PFSK-1 (cell line): ENCODE measurements around the gene EMC8.

Source experiments
- FOXP2 ChIP-seq: optimal IDR thresholded peaks from 2 replicates; pipeline ENCODE3; 2011; ENCODE audit warnings: borderline replicate concordance, control low read depth, inconsistent platforms; ENCODE audit not compliant: insufficient read depth; ENCODE audit errors: extremely low read length, extremely low read depth
- POLR2AphosphoS5 ChIP-seq: IDR thresholded peaks from 2 replicates; pipeline ENCODE4 v1.6.1; 2012; ENCODE audit warnings: low read depth, mild to moderate bottlenecking, control low read depth, low read length, moderate library complexity
- SIN3A ChIP-seq: IDR thresholded peaks from 2 replicates; pipeline ENCODE4 v1.6.1; 2012; ENCODE audit warnings: mild to moderate bottlenecking, low read length, moderate library complexity, borderline replicate concordance; ENCODE audit not compliant: insufficient read depth
- TAF1 ChIP-seq: IDR thresholded peaks from 2 replicates; pipeline ENCODE4 v1.6.1; 2012; ENCODE audit warnings: low read length, control low read depth, borderline replicate concordance; ENCODE audit not compliant: insufficient read depth
- TF ChIP-seq, protein P1 (sequence below), 2 experiments: IDR thresholded peaks; 2 replicates each; pipeline versions ENCODE4 v1.6.1 to v1.8.0; 2011 to 2012; ENCODE audit warnings: low read depth in 2 of 2, low read length in 2 of 2, control low read depth in 1 of 2, inconsistent platforms in 1 of 2, mild to moderate bottlenecking in 1 of 2, moderate library complexity in 1 of 2; ENCODE audit not compliant: insufficient read depth in 1 of 2

- no peak for TF ChIP-seq POLR2AphosphoS5
- TF ChIP-seq, protein P1, sequence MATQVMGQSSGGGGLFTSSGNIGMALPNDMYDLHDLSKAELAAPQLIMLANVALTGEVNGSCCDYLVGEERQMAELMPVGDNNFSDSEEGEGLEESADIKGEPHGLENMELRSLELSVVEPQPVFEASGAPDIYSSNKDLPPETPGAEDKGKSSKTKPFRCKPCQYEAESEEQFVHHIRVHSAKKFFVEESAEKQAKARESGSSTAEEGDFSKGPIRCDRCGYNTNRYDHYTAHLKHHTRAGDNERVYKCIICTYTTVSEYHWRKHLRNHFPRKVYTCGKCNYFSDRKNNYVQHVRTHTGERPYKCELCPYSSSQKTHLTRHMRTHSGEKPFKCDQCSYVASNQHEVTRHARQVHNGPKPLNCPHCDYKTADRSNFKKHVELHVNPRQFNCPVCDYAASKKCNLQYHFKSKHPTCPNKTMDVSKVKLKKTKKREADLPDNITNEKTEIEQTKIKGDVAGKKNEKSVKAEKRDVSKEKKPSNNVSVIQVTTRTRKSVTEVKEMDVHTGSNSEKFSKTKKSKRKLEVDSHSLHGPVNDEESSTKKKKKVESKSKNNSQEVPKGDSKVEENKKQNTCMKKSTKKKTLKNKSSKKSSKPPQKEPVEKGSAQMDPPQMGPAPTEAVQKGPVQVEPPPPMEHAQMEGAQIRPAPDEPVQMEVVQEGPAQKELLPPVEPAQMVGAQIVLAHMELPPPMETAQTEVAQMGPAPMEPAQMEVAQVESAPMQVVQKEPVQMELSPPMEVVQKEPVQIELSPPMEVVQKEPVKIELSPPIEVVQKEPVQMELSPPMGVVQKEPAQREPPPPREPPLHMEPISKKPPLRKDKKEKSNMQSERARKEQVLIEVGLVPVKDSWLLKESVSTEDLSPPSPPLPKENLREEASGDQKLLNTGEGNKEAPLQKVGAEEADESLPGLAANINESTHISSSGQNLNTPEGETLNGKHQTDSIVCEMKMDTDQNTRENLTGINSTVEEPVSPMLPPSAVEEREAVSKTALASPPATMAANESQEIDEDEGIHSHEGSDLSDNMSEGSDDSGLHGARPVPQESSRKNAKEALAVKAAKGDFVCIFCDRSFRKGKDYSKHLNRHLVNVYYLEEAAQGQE (IDR thresholded peaks at IDR 0.05; ENCODE audit: insufficient read depth in 1 of 2, low read depth in 2 of 2, low read length in 2 of 2): no peak
- TF ChIP-seq TAF1: no peak
- TF ChIP-seq SIN3A: no peak
- no peak for TF ChIP-seq FOXP2
Observed at GRCh38 chr16:85829751-85830445, 30.6 kb upstream of the EMC8 start.
